HepG2 (cell line): ENCODE data around the gene BCL2L13. TPM values are rescaled to one million over a fixed set of nuclear protein-coding genes. Genes with fewer than 3 reads are reported as not detected.
A peak's percentile ranks its signal among the peaks of the same experiment; 100 is the strongest.

Experiments
- ARHGAP35 ChIP-seq: sonication (generic); formaldehyde crosslinking; IDR thresholded peaks from 2 replicates; pipeline ENCODE4 v1.9.0; 2022; ENCODE audit warnings: mild to moderate bottlenecking, inconsistent platforms, moderate library complexity, missing genetic modification reagents, borderline replicate concordance
- GTF2F1 ChIP-seq: fragments of 150-350 bp; IDR thresholded peaks from 2 replicates; pipeline ENCODE4 v1.6.1; 2014; ENCODE audit warnings: low read length
- NCOA2 ChIP-seq: sonication (generic); formaldehyde crosslinking; IDR thresholded peaks from 2 replicates; pipeline ENCODE4 v1.8.0; 2022; ENCODE audit warnings: inconsistent platforms
- NFRKB ChIP-seq: fragments of 450-650 bp; IDR thresholded peaks from 2 replicates; pipeline ENCODE4 v1.6.1; 2017
- POGK ChIP-seq: sonication (generic); formaldehyde crosslinking; conservative IDR thresholded peaks from 2 replicates; pipeline ENCODE4 v1.8.0; 2022; ENCODE audit warnings: mild to moderate bottlenecking, moderate library complexity, missing genetic modification reagents
- PRMT3 ChIP-seq: sonication (generic); formaldehyde crosslinking; IDR thresholded peaks from 2 replicates; pipeline ENCODE4 v1.8.1; 2022; ENCODE audit warnings: low read depth, mild to moderate bottlenecking, moderate library complexity, missing genetic modification reagents, borderline replicate concordance
- REST ChIP-seq, 2 experiments: IDR thresholded peaks; 2 replicates each; pipeline ENCODE4 v1.6.1; 2011 to 2012; ENCODE audit warnings: low read length in 2 of 2, borderline replicate concordance in 1 of 2, low read depth in 1 of 2, mild to moderate bottlenecking in 1 of 2, moderate library complexity in 1 of 2
- RORA ChIP-seq: sonication (generic); formaldehyde crosslinking; IDR thresholded peaks from 2 replicates; pipeline ENCODE4 v1.5.0; 2020; ENCODE audit warnings: mild to moderate bottlenecking, missing genetic modification reagents, moderate library complexity
- SETDB1 ChIP-seq: sonication (generic); formaldehyde crosslinking; IDR thresholded peaks from 2 replicates; pipeline ENCODE4 v1.5.1; 2020; ENCODE audit warnings: missing genetic modification reagents, mild to moderate bottlenecking, borderline replicate concordance
- STAT5B ChIP-seq: sonication (generic); formaldehyde crosslinking; IDR thresholded peaks from 2 replicates; pipeline ENCODE4 v1.4.0; 2020; ENCODE audit warnings: missing genetic modification reagents
- TBX2 ChIP-seq: sonication (generic); formaldehyde crosslinking; IDR thresholded peaks from 2 replicates; pipeline ENCODE4 v1.5.0; 2020; ENCODE audit warnings: missing genetic modification reagents, mild to moderate bottlenecking, borderline replicate concordance
- ZBTB21 ChIP-seq: sonication (generic); formaldehyde crosslinking; IDR thresholded peaks from 2 replicates; pipeline ENCODE4 v1.4.0; 2020; ENCODE audit warnings: missing genetic modification reagents
- ZFP36L2 ChIP-seq: sonication (generic); formaldehyde crosslinking; IDR thresholded peaks from 2 replicates; pipeline ENCODE4 v1.4.0; 2020; ENCODE audit warnings: missing genetic modification reagents
- ZNF20 ChIP-seq: sonication (generic); formaldehyde crosslinking; IDR thresholded peaks from 2 replicates; pipeline ENCODE4 v1.4.0; 2020; ENCODE audit warnings: mild to moderate bottlenecking, moderate library complexity, missing genetic modification reagents
- ZNF296 ChIP-seq: sonication (generic); formaldehyde crosslinking; conservative IDR thresholded peaks from 2 replicates; pipeline ENCODE4 v1.5.0; 2020; ENCODE audit warnings: mild to moderate bottlenecking, missing genetic modification reagents
- ZNF333 ChIP-seq: sonication (generic); formaldehyde crosslinking; IDR thresholded peaks from 2 replicates; pipeline ENCODE4 v1.4.0; 2020; ENCODE audit warnings: mild to moderate bottlenecking, missing genetic modification reagents, borderline replicate concordance
- ZNF501 ChIP-seq: sonication (generic); formaldehyde crosslinking; IDR thresholded peaks from 2 replicates; pipeline ENCODE4 v1.5.1; 2020; ENCODE audit warnings: mild to moderate bottlenecking, moderate library complexity, missing genetic modification reagents
- ZNF574 ChIP-seq: sonication (generic); formaldehyde crosslinking; IDR thresholded peaks from 2 replicates; pipeline ENCODE4 v1.4.0; 2020; ENCODE audit warnings: missing genetic modification reagents
- ZNF724P ChIP-seq: sonication (generic); formaldehyde crosslinking; IDR thresholded peaks from 2 replicates; pipeline ENCODE4 v1.8.0; 2022; ENCODE audit warnings: missing genetic modification reagents, borderline replicate concordance
- ZNF768 ChIP-seq: sonication (generic); formaldehyde crosslinking; IDR thresholded peaks from 2 replicates; pipeline ENCODE4 v1.4.0; 2020; ENCODE audit warnings: missing genetic modification reagents
- ZNF782 ChIP-seq: sonication (generic); formaldehyde crosslinking; IDR thresholded peaks from 2 replicates; pipeline ENCODE4 v1.4.0; 2020; ENCODE audit warnings: missing genetic modification reagents, mild to moderate bottlenecking, borderline replicate concordance
- polyA plus RNA-seq, 8 experiments: library from polyadenylated mRNA; depleted of rRNA in 3 of 8; stranded (reverse) in 7 of 8; unstranded in 1 of 8; fragments of >200 nt; fragmentation: Illumina TruSeq in 4 of 8; extraction: Trizol in 4 of 8; gene quantifications; 2 replicates each; pipeline versions ENCODE4 v1.2.1 to v1.2.3, GENCODE V29; 2011 to 2016; ENCODE audit warnings: low read depth in 4 of 8, missing spikeins in 1 of 8, mixed read lengths in 1 of 8; ENCODE audit not compliant: insufficient read depth in 1 of 8
- total RNA-seq, 5 experiments: library from RNA; depleted of rRNA; stranded (reverse); fragments of >200 nt; fragmentation: Illumina TruSeq; extraction: Trizol; gene quantifications; 2 replicates each; pipeline ENCODE4 v1.2.3, GENCODE V29; 2016; ENCODE audit warnings: low read depth in 1 of 5

BCL2L13 gene
- total and polyA plus RNA-seq, 2 of the 13 experiments (the other 11 are each of a cell fraction or from before 2014, with no cell fraction given) = 13.5 to 14.6 TPM

GRCh38 chr22:17638432-17639246 is at the start of gene BCL2L13 (continued):
- TF ChIP-seq ZNF782 (CRISPR knock-in tag) (peak; percentile 15), ZNF724P (CRISPR knock-in tag) (0 out of 2 replicates have a peak, but pooled peaks have one; percentile 26), ZNF768 (CRISPR knock-in tag) (peak; percentile 57), PRMT3 (CRISPR knock-in tag) (peak; percentile 79; the same call in 1 of the 2 replicates), ZNF574 (CRISPR knock-in tag) (peak; percentile 91), TBX2 (no peak; the same call in none of the 2 replicates), NCOA2 (CRISPR knock-in tag) (0 out of 2 replicates have a peak, but pooled peaks have one; percentile 21), POGK (CRISPR knock-in tag) (peak; percentile 86), ZNF501 (CRISPR knock-in tag) (peak; percentile 93), ZNF296 (CRISPR knock-in tag) (no peak), NFRKB (peak; percentile 54; the same call in 1 of the 2 replicates), ZBTB21 (peak; percentile 94), REST (IDR thresholded peaks at IDR 0.05; ENCODE audit: borderline replicate concordance in 1 of 2, low read depth in 1 of 2, low read length in 2 of 2) (peak in 1 of 2 experiments; percentile 45; a peak in 1 of 4 replicates), GTF2F1 (no peak; the same call in 1 of the 2 replicates), STAT5B (CRISPR knock-in tag) (no peak), ZFP36L2 (CRISPR knock-in tag) (no peak), RORA (CRISPR knock-in tag) (no peak), ZNF333 (CRISPR knock-in tag) (no peak; the same call in 1 of the 2 replicates), ZNF20 (CRISPR knock-in tag) (peak; percentile 77; the same call in 1 of the 2 replicates), ARHGAP35 (CRISPR knock-in tag) (no peak), SETDB1 (no peak)
